Measurements from ENCODE around the gene B4GALT3.

The B4GALT3 gene

DNA sequence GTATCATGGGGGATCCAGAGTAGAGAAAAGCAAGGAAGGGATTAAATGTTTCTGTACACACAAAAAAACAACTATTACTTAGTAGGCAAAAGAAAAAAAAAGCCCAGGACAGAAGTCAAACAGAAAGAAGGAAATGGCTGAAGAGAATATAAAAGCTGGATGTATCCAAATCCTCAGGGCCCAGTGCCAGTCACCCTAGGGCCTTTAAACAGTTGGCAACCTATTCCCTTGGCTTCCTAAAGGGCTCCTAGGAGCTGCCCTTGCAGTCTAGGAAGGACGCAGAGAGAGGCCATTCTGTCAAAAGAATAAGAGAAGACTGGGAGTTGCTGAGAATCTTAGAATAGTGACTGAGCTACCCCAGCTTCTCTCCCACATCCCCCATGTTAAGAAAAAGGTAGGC, 5.0 kb downstream of the B4GALT3 start:
- Histone ChIP-seq H3K4me3 (ENCODE audit: low read depth, low read length) (no peak overlapping the region), H3K79me2 (ENCODE audit: control insufficient read depth, insufficient read depth, low read length, unreplicated experiment) (peaks cover 13% of the 10 kb centered on the region), H3K36me3 (ENCODE audit: insufficient read depth, low read length) (peaks cover 21% of the 10 kb centered on the region; the same call in 1 of the 2 replicates), H3K4me1 (ENCODE audit: control insufficient read depth, insufficient read depth, low read length, unreplicated experiment) (peaks cover 25% of the 10 kb centered on the region), H2AFZ (ENCODE audit: low read length, unreplicated experiment) (no peak overlapping the region), H3K27me3 (ENCODE audit: insufficient read depth, low read length) (no peaks in the 10 kb centered on the region), H3K27ac (ENCODE audit: low read depth, low read length) (peak overlapping the region; percentile 98)

DNA sequence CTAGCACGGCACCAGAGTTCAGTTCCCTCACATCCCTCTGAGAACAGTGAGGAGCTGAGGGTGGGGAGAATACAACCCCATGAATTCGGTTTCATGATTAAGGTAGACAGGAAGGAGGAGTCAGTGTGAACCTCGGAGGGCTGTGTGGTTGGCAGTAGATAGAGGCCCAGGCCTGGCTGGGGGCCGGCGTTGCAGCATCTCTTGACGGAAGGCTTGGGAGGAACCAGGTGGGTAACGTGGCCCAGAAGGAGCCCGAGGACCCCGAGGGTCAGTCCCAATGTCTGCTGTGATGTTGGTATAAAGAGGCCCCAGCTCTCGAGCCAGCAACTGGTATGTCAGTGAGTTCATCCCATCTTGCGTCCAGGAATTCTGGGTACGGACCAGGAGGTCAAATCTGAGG, 5.6 kb downstream of the B4GALT3 start:
- H3K79me2 ChIP-seq (ENCODE audit: control insufficient read depth, insufficient read depth, low read length, unreplicated experiment), result peaks cover 9% of the 10 kb centered on the region
- no peak overlapping the region for H2AFZ ChIP-seq (ENCODE audit: low read length, unreplicated experiment)
- peaks cover 21% of the 10 kb centered on the region; the same call in 1 of the 2 replicates for H3K36me3 ChIP-seq (ENCODE audit: insufficient read depth, low read length)
- peaks cover 25% of the 10 kb centered on the region for H3K4me1 ChIP-seq (ENCODE audit: control insufficient read depth, insufficient read depth, low read length, unreplicated experiment)
- no peaks in the 10 kb centered on the region for H3K27me3 ChIP-seq (ENCODE audit: insufficient read depth, low read length)
- peak overlapping the region; percentile 98 for H3K27ac ChIP-seq (ENCODE audit: low read depth, low read length)
- no peak overlapping the region for H3K4me3 ChIP-seq (ENCODE audit: low read depth, low read length)

DNA sequence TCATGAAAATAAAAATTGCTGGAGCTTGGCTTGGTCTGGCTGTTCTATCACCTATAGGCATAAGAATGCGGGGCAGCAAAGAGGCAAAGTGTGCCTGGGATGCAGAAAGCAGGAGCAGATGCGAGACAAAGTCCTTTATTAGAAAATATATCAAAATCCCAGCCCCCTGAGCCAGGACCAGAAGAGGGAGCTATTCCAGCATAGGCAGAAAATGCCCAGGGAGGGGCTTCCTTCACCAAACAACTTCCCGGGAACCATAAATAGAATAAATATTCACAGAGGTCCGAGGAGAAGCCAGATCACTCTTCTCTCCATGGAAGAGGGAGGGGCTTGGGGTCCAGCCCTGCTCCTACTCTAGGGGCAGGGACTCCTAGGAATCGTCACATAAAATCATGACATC, 6.1 kb downstream of the B4GALT3 start:
- Histone ChIP-seq H3K27ac (ENCODE audit: low read depth, low read length) (peak overlapping the region; percentile 98; the same call in 1 of the 2 replicates), H3K27me3 (ENCODE audit: insufficient read depth, low read length) (no peaks in the 10 kb centered on the region), H3K4me3 (ENCODE audit: low read depth, low read length) (no peak overlapping the region), H3K36me3 (ENCODE audit: insufficient read depth, low read length) (peaks cover 21% of the 10 kb centered on the region; the same call in 1 of the 2 replicates), H3K4me1 (ENCODE audit: control insufficient read depth, insufficient read depth, low read length, unreplicated experiment) (peaks cover 20% of the 10 kb centered on the region), H2AFZ (ENCODE audit: low read length, unreplicated experiment) (no peak overlapping the region), H3K79me2 (ENCODE audit: control insufficient read depth, insufficient read depth, low read length, unreplicated experiment) (peaks cover 4% of the 10 kb centered on the region)

DNA sequence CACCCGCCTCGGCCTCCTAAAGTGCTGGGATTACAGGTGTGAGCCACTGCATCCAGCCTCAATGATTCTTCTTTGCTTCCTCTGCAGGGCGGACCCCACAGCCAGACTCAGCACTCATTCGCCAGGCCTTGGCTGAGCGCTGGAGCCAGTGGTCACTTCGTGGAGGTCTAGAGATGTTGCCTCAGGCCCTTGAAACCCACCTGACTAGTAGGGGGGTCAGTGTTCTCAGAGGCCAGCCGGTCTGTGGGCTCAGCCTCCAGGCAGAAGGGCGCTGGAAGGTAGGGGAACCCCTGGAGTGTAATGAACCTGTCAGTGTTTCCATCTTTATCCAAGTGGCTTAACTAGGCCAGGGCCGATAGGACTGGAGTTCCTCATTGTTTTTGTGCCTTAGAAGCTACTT, 8.4 kb downstream of the B4GALT3 start:
- H3K36me3 ChIP-seq (ENCODE audit: insufficient read depth, low read length), result peaks cover 23% of the 10 kb centered on the region; the same call in 1 of the 2 replicates
- H3K27ac ChIP-seq (ENCODE audit: low read depth, low read length), result no peak overlapping the region
- no peak overlapping the region for H3K4me3 ChIP-seq (ENCODE audit: low read depth, low read length)
- no peaks in the 10 kb centered on the region for H3K27me3 ChIP-seq (ENCODE audit: insufficient read depth, low read length)
- no peak overlapping the region for H2AFZ ChIP-seq (ENCODE audit: low read length, unreplicated experiment)
- peaks cover 19% of the 10 kb centered on the region for H3K4me1 ChIP-seq (ENCODE audit: control insufficient read depth, insufficient read depth, low read length, unreplicated experiment)
- H3K79me2 ChIP-seq (ENCODE audit: control insufficient read depth, insufficient read depth, low read length, unreplicated experiment), result no peaks in the 10 kb centered on the region

DNA sequence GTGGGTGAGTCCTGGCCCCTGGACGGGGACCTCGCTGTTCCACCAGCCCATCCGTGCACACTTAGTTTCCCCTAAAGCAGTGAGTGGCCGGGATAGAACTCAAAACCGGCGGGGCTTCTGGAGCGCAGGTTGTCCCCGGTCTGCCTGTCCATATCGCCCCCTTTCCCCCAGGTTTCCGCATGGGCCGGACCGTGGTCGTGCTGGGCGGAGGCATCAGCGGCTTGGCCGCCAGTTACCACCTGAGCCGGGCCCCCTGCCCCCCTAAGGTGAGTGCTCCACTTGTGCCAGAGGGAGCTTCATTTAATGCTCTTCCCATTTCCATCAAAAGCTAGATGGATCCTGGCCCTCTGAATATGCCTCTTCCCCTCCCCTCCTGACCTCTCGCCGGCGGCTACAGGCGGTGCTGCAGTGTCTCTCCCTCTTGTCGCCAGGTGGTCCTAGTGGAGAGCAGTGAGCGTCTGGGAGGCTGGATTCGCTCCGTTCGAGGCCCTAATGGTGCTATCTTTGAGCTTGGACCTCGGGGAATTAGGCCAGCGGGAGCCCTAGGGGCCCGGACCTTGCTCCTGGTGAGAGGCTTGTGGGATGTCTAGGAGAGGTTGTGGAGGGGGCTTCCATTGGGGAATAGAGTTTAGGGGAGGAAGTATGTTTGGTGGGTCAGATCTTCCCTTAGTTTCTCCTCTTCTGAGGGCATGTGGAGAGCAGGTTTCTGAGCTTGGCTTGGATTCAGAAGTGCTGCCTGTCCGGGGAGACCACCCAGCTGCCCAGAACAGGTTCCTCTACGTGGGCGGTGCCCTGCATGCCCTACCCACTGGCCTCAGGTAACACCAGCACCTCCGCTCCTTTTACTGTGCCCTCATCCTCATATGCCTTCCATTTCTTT, 10.4 kb downstream of the B4GALT3 start:
- Histone ChIP-seq H3K36me3 (ENCODE audit: insufficient read depth, low read length) (peaks cover 28% of the 10 kb centered on the region; the same call in 1 of the 2 replicates), H3K4me1 (ENCODE audit: control insufficient read depth, insufficient read depth, low read length, unreplicated experiment) (no peaks in the 10 kb centered on the region), H3K27me3 (ENCODE audit: insufficient read depth, low read length) (no peaks in the 10 kb centered on the region), H2AFZ (ENCODE audit: low read length, unreplicated experiment) (peak overlapping the region; percentile 17), H3K27ac (ENCODE audit: low read depth, low read length) (peak overlapping the region; percentile 90), H3K79me2 (ENCODE audit: control insufficient read depth, insufficient read depth, low read length, unreplicated experiment) (no peaks in the 10 kb centered on the region), H3K4me3 (ENCODE audit: low read depth, low read length) (peak overlapping the region; percentile 94)

DNA sequence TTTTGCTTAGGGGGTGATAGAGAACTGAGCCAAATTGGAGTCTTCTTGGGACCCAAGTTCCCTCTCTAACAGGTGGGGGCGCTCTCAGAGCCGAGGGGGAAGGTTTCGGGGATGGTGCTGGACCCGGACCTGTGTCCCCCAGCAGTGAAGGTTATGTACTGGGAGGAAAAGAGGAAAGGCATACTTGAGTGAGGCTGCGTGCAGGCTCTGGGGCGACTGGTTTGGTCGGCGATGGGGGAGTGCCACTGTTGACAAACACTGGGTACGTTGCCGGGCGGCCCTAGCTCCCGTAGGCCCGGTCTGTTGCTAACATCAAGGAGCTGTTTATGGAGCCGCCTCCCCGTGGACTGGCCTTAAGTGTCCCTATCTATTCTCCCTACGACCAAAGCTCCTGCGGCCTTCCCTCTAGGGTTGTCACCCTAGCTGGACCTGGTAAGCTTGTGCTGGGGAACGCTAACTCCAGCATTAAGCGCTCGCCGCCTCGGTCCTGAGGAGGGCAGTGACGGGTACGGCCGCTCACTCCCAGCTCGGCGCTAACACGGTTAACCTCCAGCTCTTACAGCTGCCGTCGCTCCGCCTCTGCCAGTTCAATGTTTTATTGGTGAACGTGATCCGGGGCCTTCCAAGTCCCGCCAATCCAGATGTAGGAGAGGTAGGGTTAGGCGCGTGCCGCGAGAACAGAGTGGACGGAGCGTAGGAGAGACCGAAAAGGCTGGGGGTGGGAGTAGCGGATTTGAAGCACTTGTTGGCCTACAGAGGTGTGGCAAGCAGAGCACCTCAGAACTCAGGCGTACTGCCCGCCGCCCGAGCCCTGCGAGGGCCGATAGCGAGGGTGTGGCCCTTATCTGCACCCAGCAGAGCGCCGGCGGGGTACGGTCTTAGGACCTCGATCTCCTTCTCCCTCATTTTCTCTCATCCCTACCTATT, 11.3 kb downstream of the B4GALT3 start, which contains the start of gene PPOX:
PPOX (plus strand) TSS at position 685 of the 927 bp plus-strand sequence. CDS start 422 bp downstream, outside the sequence.
- Histone ChIP-seq H3K79me2 (ENCODE audit: control insufficient read depth, insufficient read depth, low read length, unreplicated experiment) (no peaks in the 10 kb centered on the region), H3K27me3 (ENCODE audit: insufficient read depth, low read length) (no peaks in the 10 kb centered on the region), H3K4me1 (ENCODE audit: control insufficient read depth, insufficient read depth, low read length, unreplicated experiment) (no peaks in the 10 kb centered on the region), H3K4me3 (ENCODE audit: low read depth, low read length) (peak within 1 kb of the TSS; percentile 94), H3K27ac (ENCODE audit: low read depth, low read length) (peak within 1 kb of the TSS; percentile 90), H3K36me3 (ENCODE audit: insufficient read depth, low read length) (peaks cover 21% of the 10 kb centered on the region; the same call in 1 of the 2 replicates), H2AFZ (ENCODE audit: low read length, unreplicated experiment) (peak within 1 kb of the TSS; percentile 17)

DNA sequence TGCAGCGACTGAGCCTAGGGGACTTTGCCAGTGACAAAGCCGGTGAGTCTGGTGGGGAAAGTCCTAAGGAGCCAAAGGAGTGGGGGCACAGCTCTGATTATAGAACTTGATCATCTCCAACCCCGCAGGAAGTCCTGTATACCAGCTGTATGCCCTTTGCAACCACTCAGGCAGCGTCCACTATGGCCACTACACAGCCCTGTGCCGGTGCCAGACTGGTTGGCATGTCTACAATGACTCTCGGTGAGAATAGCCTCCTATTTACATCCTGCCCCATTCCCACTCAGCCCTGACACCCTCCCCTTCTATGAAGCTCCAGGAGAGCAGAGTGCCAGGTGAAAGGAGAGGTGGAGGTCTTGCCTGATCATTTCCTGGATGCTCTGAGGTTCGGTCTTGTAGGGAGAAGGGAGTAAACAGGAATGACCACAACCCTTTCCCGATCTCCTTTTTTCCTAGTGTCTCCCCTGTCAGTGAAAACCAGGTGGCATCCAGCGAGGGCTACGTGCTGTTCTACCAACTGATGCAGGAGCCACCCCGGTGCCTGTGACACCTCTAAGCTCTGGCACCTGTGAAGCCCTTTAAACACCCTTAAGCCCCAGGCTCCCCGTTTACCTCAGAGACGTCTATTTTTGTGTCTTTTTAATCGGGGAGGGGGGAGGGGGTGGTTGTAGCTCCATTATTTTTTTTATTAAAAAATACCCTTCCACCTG, 12.3 kb downstream of the B4GALT3 start:
- H3K4me1 ChIP-seq (ENCODE audit: control insufficient read depth, insufficient read depth, low read length, unreplicated experiment), result peaks cover 6% of the 10 kb centered on the region
- peak overlapping the region; percentile 90 for H3K27ac ChIP-seq (ENCODE audit: low read depth, low read length)
- no peaks in the 10 kb centered on the region for H3K27me3 ChIP-seq (ENCODE audit: insufficient read depth, low read length)
- H3K79me2 ChIP-seq (ENCODE audit: control insufficient read depth, insufficient read depth, low read length, unreplicated experiment), result peaks cover 9% of the 10 kb centered on the region
- peak overlapping the region; percentile 94; the same call in 1 of the 2 replicates for H3K4me3 ChIP-seq (ENCODE audit: low read depth, low read length)
- no peak overlapping the region for H2AFZ ChIP-seq (ENCODE audit: low read length, unreplicated experiment)
- H3K36me3 ChIP-seq (ENCODE audit: insufficient read depth, low read length), result peaks cover 14% of the 10 kb centered on the region; the same call in 1 of the 2 replicates

DNA sequence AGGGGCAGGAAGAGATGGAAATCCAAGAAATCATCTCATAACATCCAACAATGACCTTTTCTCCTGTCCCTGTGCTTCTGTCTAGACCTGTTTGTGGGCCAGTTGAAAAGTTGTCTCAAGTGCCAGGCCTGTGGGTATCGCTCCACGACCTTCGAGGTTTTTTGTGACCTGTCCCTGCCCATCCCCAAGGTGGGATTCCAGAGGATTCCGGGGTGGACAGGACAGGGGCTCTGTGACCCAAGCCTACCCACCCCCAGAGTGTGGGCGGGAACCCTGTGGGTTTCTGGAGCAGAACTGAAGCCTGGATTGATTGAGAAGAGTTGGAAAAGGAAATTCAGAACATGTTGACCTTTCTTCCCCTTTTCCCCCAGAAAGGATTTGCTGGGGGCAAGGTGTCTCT, 13.5 kb downstream of the B4GALT3 start:
- H3K27ac ChIP-seq (ENCODE audit: low read depth, low read length), result 0 out of 2 replicates have a peak overlapping the region, but pooled peaks have one; percentile 4
- no peaks in the 10 kb centered on the region for H3K27me3 ChIP-seq (ENCODE audit: insufficient read depth, low read length)
- H3K4me3 ChIP-seq (ENCODE audit: low read depth, low read length), result no peak overlapping the region
- H3K4me1 ChIP-seq (ENCODE audit: control insufficient read depth, insufficient read depth, low read length, unreplicated experiment), result peaks cover 10% of the 10 kb centered on the region
- peaks cover 10% of the 10 kb centered on the region; the same call in 1 of the 2 replicates for H3K36me3 ChIP-seq (ENCODE audit: insufficient read depth, low read length)
- H2AFZ ChIP-seq (ENCODE audit: low read length, unreplicated experiment), result no peak overlapping the region
- H3K79me2 ChIP-seq (ENCODE audit: control insufficient read depth, insufficient read depth, low read length, unreplicated experiment), result peaks cover 16% of the 10 kb centered on the region

DNA sequence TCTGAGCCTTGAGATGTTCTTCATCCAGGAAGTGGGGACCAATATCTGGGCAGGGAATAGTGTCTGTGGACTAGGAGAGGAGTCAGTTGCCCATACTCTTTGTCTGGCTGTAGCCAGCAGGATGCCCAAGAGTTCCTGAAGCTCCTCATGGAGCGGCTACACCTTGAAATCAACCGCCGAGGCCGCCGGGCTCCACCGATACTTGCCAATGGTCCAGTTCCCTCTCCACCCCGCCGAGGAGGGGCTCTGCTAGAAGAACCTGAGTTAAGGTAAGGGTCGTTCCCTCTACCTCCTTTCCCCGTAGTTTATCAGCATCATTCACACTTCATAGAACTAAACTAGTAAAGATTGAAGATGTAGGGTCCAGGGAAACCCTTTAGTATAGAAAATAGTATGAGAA, 14.5 kb downstream of the B4GALT3 start:
- Histone ChIP-seq H3K4me3 (ENCODE audit: low read depth, low read length) (no peak overlapping the region), H3K79me2 (ENCODE audit: control insufficient read depth, insufficient read depth, low read length, unreplicated experiment) (peaks cover 16% of the 10 kb centered on the region), H2AFZ (ENCODE audit: low read length, unreplicated experiment) (no peak overlapping the region), H3K36me3 (ENCODE audit: insufficient read depth, low read length) (peaks cover 9% of the 10 kb centered on the region; the same call in 1 of the 2 replicates), H3K27ac (ENCODE audit: low read depth, low read length) (no peak overlapping the region), H3K27me3 (ENCODE audit: insufficient read depth, low read length) (no peaks in the 10 kb centered on the region), H3K4me1 (ENCODE audit: control insufficient read depth, insufficient read depth, low read length, unreplicated experiment) (peaks cover 15% of the 10 kb centered on the region)

DNA sequence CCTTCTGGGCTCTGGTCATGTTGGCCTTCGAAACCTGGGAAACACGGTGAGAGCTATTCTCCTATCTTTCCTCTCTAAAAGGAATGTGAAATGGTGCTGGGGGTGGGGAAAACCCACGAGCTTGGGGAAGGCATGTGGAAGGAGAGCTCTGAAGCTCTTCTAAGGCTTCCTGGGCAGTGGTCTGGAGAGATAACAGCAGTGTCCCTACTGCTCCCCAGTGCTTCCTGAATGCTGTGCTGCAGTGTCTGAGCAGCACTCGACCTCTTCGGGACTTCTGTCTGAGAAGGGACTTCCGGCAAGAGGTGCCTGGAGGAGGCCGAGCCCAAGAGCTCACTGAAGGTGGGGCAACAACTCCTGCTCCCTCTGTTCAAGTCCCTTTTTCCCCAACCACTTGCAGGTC, 15.3 kb downstream of the B4GALT3 start:
- no peak overlapping the region for H3K4me3 ChIP-seq (ENCODE audit: low read depth, low read length)
- peaks cover 15% of the 10 kb centered on the region for H3K4me1 ChIP-seq (ENCODE audit: control insufficient read depth, insufficient read depth, low read length, unreplicated experiment)
- H2AFZ ChIP-seq (ENCODE audit: low read length, unreplicated experiment), result no peak overlapping the region
- H3K79me2 ChIP-seq (ENCODE audit: control insufficient read depth, insufficient read depth, low read length, unreplicated experiment), result peaks cover 16% of the 10 kb centered on the region
- H3K36me3 ChIP-seq (ENCODE audit: insufficient read depth, low read length), result peaks cover 9% of the 10 kb centered on the region; the same call in 1 of the 2 replicates
- no peak overlapping the region for H3K27ac ChIP-seq (ENCODE audit: low read depth, low read length)
- no peaks in the 10 kb centered on the region for H3K27me3 ChIP-seq (ENCODE audit: insufficient read depth, low read length)

Data from ACC112 (cell line).